NCI-H1105 treated with DMSO at 0.1 percent for 48 hours (cell line): Measurements from ENCODE around the gene AFAP1.

Experiments used
- DNase-seq: peaks from one replicate; lab custom pipeline; 2025; lab: John Stamatoyannopoulos, UW

Gene AFAP1

DNA sequence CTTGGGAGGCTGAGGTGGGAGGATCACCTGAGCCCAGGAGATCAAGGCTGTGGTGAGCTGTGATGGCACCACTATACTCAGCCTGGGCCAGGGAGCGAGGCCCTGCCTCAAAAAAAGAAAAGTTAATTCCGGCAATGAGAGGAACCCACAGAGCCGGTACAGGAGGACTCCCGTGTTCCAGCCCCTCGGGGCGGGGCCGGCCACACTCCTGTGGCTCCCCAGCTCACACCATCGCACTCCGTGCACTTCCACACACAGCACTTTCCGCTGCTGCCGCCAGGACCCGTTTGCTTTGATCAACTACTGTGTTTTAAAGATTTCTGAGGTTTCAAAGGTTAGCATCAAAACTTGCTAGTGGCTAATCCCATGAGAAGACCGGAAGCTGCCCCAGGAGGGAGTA lies 171.7 kb downstream of the AFAP1 start:
- DNase-seq, result no peak

DNA sequence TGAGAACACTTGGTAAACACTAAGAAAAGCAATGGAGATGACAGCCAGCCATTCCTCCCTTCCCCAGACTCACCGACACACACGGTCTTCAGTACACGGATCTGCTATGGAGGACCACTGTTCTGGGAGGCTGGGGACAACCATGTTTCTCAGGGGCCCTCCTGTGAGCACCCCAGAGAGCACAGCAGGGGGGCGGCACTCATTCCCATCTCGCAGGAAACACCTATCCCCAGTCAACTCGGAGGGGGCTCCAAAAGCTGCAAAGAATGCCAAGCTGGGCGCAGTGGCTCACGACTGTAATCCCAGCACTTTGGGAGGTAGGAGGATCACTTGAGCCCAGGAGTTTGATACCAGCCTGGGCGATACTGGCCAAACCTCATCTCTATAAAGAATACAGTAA lies 172.1 kb downstream of the AFAP1 start:
- DNase-seq, result no peak

DNA sequence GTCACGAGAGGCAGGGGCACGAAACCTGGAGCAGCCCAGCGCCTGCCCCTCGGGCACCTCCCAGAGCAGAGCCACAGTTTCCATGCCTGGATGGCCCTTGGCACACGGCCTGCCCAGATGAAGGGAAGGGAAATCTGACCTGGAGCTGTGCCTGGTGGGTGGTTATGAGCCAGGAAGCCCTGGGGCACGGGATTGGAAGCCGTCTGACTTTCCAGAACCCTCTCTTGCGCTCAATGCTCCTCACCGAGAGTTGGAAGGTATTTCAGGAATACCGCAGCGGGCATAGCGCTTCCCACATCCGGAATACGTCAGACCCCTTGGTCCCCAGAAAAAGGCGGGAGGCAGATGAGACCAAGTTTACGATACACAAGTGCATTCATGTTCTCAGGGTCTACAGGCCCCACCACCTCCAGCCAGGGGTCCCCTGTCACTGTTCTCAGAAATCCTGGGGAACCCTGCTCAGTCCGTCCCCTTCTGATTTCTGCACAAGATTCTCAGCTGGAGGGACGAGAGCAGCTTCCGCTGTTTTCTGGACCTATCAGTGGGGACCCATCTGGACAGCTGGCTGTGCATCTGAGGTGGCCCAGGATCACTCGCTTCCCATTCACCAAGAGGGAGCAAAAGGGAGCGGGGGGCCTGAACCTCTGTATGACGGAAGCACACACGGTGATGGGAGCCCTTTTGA lies 172.9 kb downstream of the AFAP1 start:
- no peak for DNase-seq

DNA sequence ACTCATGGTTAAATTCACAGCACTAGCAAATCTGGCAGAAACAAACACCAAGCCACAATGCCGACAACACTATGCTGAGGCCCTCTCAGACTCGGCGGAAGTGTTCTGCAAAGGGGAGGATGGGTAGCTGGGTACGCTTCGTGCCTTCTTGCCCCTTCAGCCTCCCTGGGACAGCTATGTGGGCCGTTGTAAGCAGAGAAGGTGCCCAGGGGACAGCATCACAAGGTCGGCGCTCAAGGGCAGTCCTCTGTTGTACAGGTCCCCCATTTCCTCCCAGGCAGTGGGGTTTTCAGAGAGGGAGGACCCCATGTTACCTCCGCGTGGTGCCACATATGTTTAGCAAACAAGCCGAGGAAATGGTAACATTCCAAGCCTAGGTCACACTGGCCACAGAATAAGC lies 173.6 kb downstream of the AFAP1 start:
- no peak for DNase-seq

DNA sequence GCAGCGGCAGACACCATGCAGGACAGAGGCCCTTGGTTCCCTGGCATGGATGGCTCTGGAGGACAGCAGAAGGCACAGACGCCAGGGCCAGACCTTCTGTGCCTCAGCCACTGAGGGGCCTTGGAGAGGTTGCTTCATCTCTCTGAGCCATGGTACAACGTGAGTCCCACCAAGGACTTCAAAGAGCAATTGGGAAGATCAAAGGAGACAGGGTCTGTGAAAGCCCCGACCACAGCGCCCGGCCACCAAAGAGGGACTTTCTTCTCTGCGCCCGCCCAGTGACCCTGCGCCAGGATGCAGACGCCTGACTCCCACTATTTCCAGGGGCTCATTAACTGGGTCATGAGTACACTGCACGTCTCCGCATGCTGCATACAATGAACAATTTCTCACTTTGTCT lies 174.0 kb downstream of the AFAP1 start:
- no peak for DNase-seq

DNA sequence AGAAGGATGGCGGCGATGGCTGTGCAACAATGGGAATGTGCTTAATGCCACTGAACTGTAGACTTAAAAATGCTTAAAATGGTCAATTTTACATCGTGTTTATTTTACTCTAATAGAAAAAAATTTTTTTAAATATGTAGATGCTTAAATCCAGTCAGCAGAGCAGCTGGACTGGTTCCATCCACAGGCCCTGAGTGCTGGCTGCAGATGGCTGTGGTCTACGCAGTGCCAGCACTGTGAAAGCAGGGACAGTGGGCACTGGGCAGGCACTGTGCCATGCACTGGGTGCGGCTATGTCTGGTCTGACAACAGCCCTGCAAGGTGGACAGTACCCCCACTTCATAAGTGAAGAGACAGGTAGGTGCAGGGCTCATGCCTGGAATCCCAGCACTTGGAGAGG lies 175.2 kb downstream of the AFAP1 start:
- no peak for DNase-seq

DNA sequence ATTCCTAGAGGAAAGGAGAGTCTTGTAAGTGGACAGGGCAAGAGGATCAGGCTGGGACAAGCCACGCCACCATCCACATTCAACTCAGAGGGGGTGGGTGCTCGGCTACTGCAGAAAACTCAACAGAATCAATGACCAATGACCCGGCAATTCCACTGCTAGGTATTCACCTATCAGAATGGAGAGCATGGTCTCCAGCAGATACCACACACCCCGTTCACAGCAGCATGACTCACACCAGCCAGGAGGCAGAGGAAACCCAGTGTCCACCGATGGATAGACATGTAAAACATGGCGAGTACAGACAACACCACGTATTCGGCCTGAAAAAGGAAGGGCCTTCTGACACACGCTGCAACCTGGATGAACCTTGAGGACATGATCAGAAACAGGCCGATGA lies 175.9 kb downstream of the AFAP1 start:
- DNase-seq, result no peak

DNA sequence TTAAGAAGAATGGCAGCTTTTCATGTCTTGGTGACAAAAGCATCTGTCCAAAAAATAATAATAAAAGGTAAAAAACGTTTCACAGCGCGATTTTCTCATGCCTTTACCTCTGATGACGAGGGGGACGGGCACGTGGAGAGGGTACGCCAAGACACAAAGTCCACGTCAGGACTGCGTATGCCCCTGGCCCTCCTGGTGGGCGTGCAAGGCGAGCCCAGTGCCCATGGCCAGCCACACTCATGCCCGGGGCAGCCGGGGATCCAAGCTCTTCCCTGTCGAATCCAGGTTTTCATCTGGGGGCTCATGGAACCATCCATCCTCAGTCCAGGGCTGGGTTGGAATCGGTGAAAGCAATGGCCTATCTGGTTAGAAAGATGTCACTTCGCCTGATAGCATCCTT lies 176.6 kb downstream of the AFAP1 start:
- no peak for DNase-seq

DNA sequence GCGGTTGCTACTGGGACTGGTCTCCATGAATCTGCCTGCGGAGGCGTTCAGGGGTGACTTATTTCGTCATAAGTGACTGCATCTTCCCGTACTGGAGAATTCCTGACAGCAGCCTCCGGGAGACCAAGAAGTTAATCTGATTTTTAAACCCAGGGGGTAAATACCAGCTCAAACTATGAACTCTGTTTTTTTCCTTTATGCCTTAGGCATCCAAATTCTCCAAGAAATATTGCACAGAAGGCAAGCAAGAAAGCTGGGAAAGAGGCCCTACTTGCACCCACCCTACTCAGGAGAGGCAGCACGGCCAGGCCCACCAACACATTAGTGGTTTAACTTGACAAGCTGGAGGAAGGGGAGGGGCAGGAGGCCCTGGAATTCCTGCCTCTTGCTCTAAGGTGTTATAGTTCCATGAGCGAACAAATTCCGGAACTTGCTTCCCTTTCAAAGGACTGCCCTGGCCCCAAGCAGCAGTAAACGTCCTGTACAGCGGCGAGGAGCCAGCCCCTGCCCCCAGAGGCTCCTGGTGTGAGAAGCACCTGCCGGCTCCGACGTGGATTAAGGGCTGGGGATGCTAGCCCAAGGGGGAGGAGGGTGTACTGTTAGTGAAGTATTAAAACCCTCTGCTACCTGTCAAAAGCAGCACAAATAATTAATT lies 177.2 kb downstream of the AFAP1 start:
- no peak for DNase-seq

DNA sequence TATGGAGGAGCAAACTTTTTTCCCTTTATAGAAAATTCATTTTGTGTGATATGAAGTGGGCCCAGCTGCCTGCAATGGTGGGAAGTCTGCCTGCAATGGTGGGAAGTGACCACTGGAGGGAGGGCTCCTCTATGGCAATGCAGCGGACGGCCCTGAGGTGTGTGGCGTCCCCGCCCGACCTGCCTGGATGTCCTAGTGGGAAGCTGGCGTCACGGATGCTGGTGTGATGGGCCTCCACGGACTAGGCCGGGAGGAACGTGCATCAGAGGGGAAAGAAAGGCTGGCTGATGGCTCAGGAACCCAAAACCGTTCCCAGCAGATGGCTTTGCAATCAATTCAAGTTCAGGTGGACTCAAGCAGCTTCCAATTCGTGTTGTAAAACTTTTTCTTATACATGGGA lies 177.9 kb downstream of the AFAP1 start:
- DNase-seq, result no peak

DNA sequence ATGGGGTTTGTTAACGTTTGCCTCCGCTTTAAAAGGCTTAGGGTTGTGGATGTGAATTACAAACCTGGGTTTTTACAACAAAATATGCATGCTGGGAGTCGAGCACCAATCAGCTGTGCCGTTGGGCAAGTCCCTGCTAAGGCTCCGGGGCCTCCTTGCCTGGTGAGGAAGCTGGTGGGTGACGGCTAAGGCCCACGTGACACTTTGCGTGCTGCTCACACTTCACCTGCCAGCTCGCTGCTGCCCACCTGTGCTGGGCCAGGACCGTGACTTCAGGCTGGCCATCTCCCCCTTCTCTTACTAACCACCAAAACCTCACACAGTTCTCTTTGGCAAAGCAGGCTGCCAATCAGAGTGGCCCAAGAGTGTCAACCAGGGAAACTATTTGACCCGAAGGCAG lies 178.3 kb downstream of the AFAP1 start:
- no peak for DNase-seq

DNA sequence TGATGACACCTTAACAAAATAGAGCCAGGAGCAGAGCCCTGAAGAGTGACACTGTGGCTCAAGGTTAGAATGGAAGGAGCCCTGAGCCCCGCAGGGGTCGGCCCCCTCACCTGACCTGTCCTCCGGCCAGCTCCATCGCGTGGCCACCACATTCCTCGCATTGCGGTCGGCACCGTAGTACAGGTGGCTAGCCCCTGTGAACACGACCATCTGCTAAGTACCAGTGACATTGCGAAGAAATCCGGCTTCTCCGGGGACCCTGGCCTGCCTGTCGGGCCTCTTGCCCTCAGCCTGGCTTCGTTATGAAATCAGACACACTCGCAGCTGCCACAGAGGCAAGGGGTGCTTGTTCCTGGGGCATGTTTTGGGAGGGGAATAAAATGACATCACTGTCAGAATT lies 179.0 kb downstream of the AFAP1 start:
- DNase-seq, result no peak

DNA sequence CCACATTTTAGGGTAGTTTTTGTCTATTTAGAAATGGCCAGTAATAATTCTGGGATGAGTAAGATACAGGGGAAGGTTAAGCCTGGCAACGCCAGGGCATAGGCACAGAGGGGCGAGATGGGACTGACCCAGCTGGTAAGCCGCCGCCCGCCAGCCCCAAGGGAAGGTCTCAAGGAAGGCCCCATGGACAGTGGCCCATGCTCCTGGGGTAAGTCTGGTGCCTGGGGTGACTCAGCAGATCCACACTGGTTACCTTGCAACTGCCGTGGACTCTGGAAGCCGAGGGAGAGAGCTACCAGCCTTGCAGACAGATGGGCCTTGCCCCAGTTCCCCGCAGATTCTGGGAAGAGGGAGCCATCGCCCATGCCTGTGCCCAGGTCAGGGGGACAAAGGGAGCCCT lies 179.4 kb downstream of the AFAP1 start:
- no peak for DNase-seq

DNA sequence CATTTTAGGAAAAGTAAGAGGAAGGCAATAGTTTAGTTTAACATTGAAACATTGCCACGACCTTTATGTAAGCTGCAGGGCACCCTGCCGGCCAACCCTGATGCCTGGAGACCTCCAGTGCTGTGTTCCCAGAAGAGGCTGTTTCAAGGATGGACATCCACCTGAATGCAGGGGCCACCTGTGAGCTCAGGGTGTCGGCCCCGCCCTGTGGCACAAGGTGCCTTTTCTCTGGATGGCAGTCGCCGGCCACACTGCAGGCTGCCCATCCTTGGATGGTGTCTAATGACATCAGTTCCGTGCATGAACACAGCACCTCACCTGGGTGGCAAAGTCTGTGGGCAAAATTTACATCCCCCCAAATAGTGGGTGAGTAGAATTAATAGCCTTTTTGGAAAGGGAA lies 180.0 kb downstream of the AFAP1 start:
- DNase-seq, result no peak

DNA sequence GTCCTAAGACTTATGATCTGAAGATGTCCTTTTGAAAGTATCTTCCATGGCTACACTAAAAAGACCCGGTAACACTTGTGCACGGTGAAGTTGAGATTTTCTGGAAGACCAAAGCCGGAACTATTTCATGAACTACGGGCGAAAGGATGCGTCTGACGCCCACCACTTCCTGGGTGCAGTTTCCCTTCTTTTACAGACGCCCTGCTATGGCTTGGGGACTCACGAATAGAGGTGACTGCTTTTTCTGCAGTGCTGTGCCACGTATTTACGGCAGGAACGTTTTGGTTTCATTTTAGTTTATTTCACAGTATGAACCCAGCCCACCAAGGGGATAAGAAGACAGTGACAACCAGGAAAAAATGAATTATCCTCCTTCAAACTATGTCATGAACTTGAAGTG lies 180.4 kb downstream of the AFAP1 start:
- no peak for DNase-seq

DNA sequence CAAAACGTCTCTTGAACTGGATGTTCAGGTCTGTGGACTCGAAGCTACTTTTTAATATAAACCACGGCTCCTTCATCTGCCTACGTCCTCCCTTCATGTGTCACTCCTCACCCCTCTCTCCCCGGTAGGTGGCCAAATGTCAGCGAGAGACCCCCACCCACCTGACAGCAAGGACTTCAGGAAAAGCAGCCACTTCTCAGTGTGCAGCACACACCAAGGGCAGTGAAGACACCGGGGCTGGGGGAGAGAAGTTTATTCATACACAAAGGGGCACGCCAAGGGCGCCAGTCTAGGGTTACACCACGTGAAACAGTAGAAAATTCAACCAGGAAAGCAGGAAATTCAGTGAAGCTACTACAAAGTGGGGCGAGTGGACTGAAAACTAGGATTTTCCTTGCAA lies 181.2 kb downstream of the AFAP1 start:
- no peak for DNase-seq

DNA sequence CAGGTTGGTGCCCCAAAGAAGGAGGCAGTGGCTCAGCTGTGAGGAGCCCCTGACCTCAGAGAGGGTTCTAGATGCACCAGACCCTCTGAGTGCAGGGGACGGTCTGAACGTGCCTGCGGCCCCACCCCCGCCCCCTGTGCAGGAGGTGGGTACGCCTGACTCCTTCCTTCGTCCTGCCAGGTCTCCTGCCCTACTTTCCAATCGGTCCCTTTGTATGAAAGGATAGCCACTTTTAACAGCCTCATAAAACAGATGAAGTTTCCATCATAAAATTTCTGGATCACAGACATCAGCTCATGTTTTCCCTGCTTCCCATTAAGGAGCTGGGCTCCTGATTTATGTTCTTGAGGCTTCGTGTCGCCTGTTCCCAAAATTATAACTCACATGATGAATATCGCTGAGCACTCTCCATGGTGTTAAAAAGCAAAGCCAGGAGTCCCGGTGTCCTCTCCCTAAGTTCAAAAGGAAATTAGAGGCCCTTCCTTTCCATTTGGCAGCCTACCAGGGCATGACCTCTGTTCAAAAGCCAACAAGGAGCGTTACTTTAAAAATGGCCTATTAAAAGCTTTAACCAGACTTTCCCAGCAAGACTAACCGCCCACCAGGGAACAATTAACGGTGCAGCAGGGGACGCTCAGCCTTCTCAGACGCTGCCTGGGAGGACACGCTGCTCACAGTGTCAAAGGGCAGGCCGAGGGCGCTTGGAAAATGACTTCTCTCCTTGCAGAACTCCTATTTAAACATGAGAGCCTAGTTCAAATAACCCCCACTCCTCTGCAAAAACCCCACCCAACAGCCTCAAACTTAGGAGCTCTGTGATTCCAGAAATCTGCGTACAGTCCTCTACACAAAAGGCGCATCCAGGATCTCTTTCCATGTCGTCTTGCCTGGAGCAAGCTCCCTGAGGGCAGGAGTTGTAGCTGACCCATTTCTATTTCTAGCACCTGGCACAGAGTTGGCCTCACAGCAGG lies 181.9 kb downstream of the AFAP1 start:
- no peak for DNase-seq

DNA sequence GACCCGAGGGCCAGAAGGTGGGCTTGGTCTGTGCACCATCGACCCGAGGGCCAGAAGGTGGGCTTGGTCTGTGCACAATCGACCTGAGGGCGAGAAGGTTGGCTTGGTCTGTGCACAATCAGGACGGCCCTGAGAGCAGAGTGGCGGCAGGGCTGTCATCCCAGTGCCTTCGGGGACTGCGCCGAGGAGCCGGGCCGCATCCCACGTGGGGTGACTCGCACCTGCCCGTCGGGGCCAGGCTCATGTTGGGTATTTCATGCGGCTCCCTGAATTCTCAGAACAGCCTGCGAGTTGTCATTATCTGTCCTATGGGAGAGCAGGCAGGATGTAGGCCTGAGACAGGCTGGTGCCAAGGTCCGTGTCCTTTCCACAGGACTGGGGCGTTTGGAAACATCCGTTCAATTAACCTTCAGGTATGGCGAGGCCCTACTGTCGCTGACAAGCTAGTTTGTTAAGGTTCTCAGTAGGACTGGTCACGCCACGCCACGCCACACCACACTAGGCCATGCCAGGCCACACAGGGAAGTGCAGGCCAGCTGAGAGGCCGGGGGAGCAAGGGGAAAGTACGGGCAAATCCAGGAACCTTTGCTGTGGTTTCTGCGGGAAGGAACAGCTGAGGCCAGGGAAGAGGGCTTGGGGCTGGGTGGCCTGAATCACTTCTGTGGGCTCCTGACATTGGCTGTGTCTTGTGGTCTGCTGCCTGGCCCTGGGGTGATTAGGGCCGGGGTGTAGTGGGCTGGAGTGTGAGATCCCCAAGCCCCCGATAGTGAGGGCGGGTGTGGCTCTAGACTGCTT lies 182.9 kb downstream of the AFAP1 start:
- DNase-seq, result no peak

DNA sequence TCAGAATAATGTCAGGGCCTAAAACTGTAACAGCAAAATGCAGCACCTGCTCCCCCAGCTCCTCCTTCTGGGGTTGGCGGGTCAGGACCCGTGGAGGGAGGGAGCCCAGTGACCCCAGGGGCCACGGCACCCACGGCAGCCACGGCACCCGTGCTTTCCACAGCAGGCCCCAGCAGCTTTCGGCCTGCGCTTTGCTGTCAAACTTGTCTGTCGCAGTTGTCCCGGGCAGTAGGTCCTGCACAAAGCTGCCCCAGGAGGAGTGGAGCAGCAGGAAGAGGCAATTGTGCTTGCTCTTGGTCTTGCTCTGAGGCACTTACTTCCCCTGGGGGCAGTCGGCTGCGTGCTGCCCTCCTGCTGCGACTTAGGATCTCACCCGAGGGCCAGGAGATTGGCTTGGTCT lies 183.6 kb downstream of the AFAP1 start:
- no peak for DNase-seq

DNA sequence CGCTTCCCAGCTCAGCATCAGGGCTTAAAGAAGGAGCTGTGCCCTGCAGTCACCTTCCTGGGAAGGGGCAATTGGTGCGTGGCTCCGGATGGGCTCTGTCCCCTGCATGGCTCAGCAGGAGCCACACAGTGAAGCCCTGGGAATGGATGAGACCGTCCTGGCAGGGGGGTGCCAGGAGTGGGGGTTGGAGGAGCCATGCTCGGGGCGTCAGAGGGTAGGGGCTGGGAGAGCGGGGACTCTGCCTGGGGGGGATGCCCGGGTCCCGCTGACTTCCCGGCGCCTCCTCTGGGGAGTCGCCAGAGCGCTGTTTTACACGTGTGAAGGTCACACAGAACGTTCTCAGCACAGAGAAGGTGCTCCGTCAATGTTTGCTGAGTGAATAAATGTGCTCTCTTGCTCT lies 184.1 kb downstream of the AFAP1 start:
- DNase-seq, result no peak

DNA sequence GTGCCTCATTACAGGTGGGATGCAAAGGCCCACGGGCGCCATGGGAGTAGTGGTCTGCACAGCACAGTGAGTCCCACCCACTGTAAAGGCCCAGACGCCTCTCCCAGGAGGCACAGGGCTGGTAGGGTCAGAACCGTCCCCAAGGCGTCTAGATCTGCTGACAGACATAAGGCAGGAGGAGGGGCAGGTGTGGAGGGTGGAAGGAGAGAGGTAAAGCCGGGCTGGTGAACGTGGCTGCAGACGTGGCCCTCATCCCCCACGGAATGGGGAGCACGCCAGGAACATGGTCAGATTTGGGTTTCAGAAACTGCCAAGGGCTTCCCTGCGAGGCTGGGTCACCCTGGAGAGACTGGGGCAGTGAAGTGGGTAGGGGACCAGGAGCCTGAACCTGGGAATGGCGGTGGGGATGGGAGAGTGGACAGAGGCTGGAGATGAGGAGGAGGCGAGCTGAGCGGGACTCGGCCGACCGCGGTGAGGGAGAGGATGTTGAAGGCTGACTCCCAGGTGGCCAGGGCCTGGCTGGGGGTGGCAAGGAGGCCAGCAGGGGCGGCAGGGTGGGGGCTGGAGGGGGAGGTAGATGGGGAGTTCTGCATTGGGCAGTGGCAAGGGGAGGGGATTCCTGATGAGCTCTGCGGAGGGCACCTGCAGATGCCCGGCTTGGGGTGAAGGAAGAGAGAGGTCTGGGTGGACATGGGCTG lies 184.9 kb downstream of the AFAP1 start:
- DNase-seq, result no peak
